ENCODE measurements around the gene PTPRE.

The PTPRE gene

GRCh38 chr10:127926455-127926854 lies 19.6 kb downstream of the PTPRE start:
- DNase-seq (ENCODE audit: low spot score), result no peak

GRCh38 chr10:127928021-127928806 lies 21.3 kb downstream of the PTPRE start:
- no peak for DNase-seq (ENCODE audit: low spot score)

- no peak for DNase-seq (ENCODE audit: low spot score)
Observed at GRCh38 chr10:127932521-127933270, 25.8 kb downstream of the PTPRE start.

- no peak for DNase-seq (ENCODE audit: low spot score)
Observed at GRCh38 chr10:127933271-127933670, 26.4 kb downstream of the PTPRE start.

GRCh38 chr10:127934383-127934782 lies 27.5 kb downstream of the PTPRE start:
- no peak for DNase-seq (ENCODE audit: low spot score)

- DNase-seq (ENCODE audit: low spot score), result no peak
Observed at GRCh38 chr10:127935071-127935561, 28.2 kb downstream of the PTPRE start.

GRCh38 chr10:127937069-127937468 lies 30.2 kb downstream of the PTPRE start:
- DNase-seq (ENCODE audit: low spot score), result no peak

- no peak for DNase-seq (ENCODE audit: low spot score)
Observed at GRCh38 chr10:127937915-127938463, 31.1 kb downstream of the PTPRE start.

- DNase-seq (ENCODE audit: low spot score), result no peak
Observed at GRCh38 chr10:127939786-127940330, 33.0 kb downstream of the PTPRE start.

- DNase-seq (ENCODE audit: low spot score), result no peak
Observed at GRCh38 chr10:127940866-127941640, 34.1 kb downstream of the PTPRE start.

- DNase-seq (ENCODE audit: low spot score), result no peak
Observed at GRCh38 chr10:127942811-127943210, 35.9 kb downstream of the PTPRE start.

GRCh38 chr10:127943336-127943910 lies 36.5 kb downstream of the PTPRE start:
- DNase-seq (ENCODE audit: low spot score), result no peak

GRCh38 chr10:127944256-127944655 lies 37.4 kb downstream of the PTPRE start:
- no peak for DNase-seq (ENCODE audit: low spot score)

GRCh38 chr10:127945341-127945758 lies 38.4 kb downstream of the PTPRE start:
- DNase-seq (ENCODE audit: low spot score), result peak; percentile 67

- DNase-seq (ENCODE audit: low spot score), result no peak
Observed at GRCh38 chr10:127945948-127946711, 39.2 kb downstream of the PTPRE start.

GRCh38 chr10:127947211-127947610 lies 40.3 kb downstream of the PTPRE start:
- DNase-seq (ENCODE audit: low spot score), result no peak

GRCh38 chr10:127948791-127949190 lies 41.9 kb downstream of the PTPRE start:
- DNase-seq (ENCODE audit: low spot score), result no peak

- no peak for DNase-seq (ENCODE audit: low spot score)
Observed at GRCh38 chr10:127949831-127950230, 42.9 kb downstream of the PTPRE start.

GRCh38 chr10:127951861-127952574 lies 45.1 kb downstream of the PTPRE start:
- no peak for DNase-seq (ENCODE audit: low spot score)

- DNase-seq (ENCODE audit: low spot score), result no peak
Observed at GRCh38 chr10:127952575-127952869, 45.6 kb downstream of the PTPRE start.

Data from CD4-positive, alpha-beta T cell treated with Interleukin-6 at 100 ng/mL for 8 hours (primary cell).